Chondrocyte (in vitro differentiated cells): ENCODE results near the gene ERBB3. TPM values are rescaled to one million over a fixed set of nuclear protein-coding genes. Genes with fewer than 3 reads are reported as not detected.

Source experiments
- DNase-seq: peaks from one replicate; pipeline ENCODE4 v3.0.0; 2021; ENCODE audit warnings: mixed read lengths, low spot score
- H3K27ac Mint-ChIP-seq: one replicate; pipeline ENCODE4 v1.8.0; 2021; ENCODE audit warnings: mild to moderate bottlenecking, moderate library complexity, mixed read lengths; ENCODE audit not compliant: unreplicated experiment
- H3K27me3 Mint-ChIP-seq: 2 replicates; pipeline ENCODE4 v1.8.0; 2021; ENCODE audit warnings: low read depth, mixed read lengths
- H3K36me3 Mint-ChIP-seq: 2 replicates; pipeline ENCODE4 v1.8.0; 2021; ENCODE audit warnings: low read depth, mixed read lengths
- H3K4me1 Mint-ChIP-seq: 2 replicates; pipeline ENCODE4 v1.8.0; 2021; ENCODE audit warnings: low read depth, mild to moderate bottlenecking, mixed read lengths
- H3K4me3 Mint-ChIP-seq: one replicate; pipeline ENCODE4 v1.8.0; 2021; ENCODE audit warnings: mild to moderate bottlenecking, moderate library complexity, mixed read lengths; ENCODE audit not compliant: unreplicated experiment
- H3K9me3 Mint-ChIP-seq: 2 replicates; pipeline ENCODE4 v1.8.0; 2021; ENCODE audit warnings: low read depth, mixed read lengths
- total RNA-seq: library from RNA; stranded (reverse); gene quantifications from 3 replicates; pipeline ENCODE4 v1.2.1, GENCODE V29; 2021
- TF ChIP-seq, protein P1 (sequence below): fragments of 200-600 bp; sonication (generic); IDR thresholded peaks from 2 replicates; pipeline ENCODE4 v1.5.0; 2021; ENCODE audit warnings: antibody characterized with exemption, mild to moderate bottlenecking, moderate library complexity

The ERBB3 gene
- total RNA-seq, 1 donor from 2014 or later = 0.52 TPM

GRCh38 chr12:56104815-56105608 is 25.0 kb downstream of the ERBB3 start:
- Mint-ChIP-seq H3K4me3 (peak overlapping the region; percentile 99), H3K9me3 (no peaks in the 10 kb centered on the region), H3K36me3 (peaks cover 7% of the 10 kb centered on the region), H3K27me3 (no peaks in the 10 kb centered on the region), H3K27ac (peak overlapping the region; percentile 94), H3K4me1 (peaks cover 27% of the 10 kb centered on the region)
- TF ChIP-seq, protein P1, sequence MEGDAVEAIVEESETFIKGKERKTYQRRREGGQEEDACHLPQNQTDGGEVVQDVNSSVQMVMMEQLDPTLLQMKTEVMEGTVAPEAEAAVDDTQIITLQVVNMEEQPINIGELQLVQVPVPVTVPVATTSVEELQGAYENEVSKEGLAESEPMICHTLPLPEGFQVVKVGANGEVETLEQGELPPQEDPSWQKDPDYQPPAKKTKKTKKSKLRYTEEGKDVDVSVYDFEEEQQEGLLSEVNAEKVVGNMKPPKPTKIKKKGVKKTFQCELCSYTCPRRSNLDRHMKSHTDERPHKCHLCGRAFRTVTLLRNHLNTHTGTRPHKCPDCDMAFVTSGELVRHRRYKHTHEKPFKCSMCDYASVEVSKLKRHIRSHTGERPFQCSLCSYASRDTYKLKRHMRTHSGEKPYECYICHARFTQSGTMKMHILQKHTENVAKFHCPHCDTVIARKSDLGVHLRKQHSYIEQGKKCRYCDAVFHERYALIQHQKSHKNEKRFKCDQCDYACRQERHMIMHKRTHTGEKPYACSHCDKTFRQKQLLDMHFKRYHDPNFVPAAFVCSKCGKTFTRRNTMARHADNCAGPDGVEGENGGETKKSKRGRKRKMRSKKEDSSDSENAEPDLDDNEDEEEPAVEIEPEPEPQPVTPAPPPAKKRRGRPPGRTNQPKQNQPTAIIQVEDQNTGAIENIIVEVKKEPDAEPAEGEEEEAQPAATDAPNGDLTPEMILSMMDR = peak; percentile 5
- DNase-seq = no peak

DNA sequence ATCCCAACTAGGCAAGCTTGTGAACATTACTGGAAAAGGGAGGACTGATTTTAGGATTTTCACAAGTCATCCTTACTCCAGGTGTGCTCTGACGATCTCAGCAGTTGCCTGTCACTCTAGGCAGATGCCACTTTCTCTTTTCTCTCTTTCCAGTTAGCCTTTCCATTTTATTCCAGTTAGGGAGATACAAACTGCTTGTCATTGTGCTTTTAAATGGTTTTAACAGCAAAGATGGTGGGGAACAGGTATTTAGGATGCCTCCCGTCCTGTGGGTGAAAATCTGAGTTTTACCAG is 25.6 kb downstream of the ERBB3 start:
- TF ChIP-seq, protein P1 = peak; percentile 5
- Mint-ChIP-seq H3K27ac (peak overlapping the region; percentile 94), H3K4me3 (peak overlapping the region; percentile 99), H3K4me1 (peaks cover 27% of the 10 kb centered on the region), H3K27me3 (no peaks in the 10 kb centered on the region), H3K36me3 (peaks cover 11% of the 10 kb centered on the region), H3K9me3 (no peaks in the 10 kb centered on the region)
- no peak for DNase-seq

GRCh38 chr12:56107242-56107641 is 27.3 kb downstream of the ERBB3 start:
- H3K9me3 Mint-ChIP-seq = no peaks in the 10 kb centered on the region
- H3K4me1 Mint-ChIP-seq = peaks cover 27% of the 10 kb centered on the region
- DNase-seq = no peak
- H3K27ac Mint-ChIP-seq = no peak overlapping the region
- H3K27me3 Mint-ChIP-seq = no peaks in the 10 kb centered on the region
- TF ChIP-seq, protein P1 = no peak
- H3K4me3 Mint-ChIP-seq = no peak overlapping the region
- peaks cover 21% of the 10 kb centered on the region for H3K36me3 Mint-ChIP-seq

DNA sequence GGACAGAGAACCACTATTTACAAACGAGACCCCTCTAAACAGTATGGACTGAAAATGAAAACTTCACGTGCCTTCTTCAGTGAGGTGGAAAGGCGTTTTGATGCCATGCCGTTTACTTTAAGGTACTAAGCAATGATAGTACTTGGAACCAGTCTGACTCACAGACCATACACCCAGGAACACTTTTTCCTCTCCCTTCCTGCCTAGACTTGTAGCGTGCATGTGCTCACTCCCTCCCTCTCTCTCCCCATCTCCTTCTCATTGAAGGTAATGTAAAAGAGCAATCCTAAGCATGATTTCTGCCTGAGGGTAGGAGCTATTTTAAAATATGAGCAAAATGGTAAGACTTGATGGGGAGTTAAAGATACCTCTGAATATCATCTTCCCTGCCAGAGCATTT is 30.6 kb downstream of the ERBB3 start:
- H3K4me3 Mint-ChIP-seq = no peak overlapping the region
- no peak for DNase-seq
- no peaks in the 10 kb centered on the region for H3K27me3 Mint-ChIP-seq
- no peaks in the 10 kb centered on the region for H3K9me3 Mint-ChIP-seq
- H3K36me3 Mint-ChIP-seq = peaks cover 32% of the 10 kb centered on the region
- TF ChIP-seq, protein P1 = no peak
- peaks cover 16% of the 10 kb centered on the region for H3K4me1 Mint-ChIP-seq
- no peak overlapping the region for H3K27ac Mint-ChIP-seq

GRCh38 chr12:56114084-56114483 is 34.1 kb downstream of the ERBB3 start:
- no peak for DNase-seq
- Mint-ChIP-seq H3K27me3 (no peaks in the 10 kb centered on the region), H3K36me3 (peaks cover 32% of the 10 kb centered on the region), H3K27ac (no peak overlapping the region), H3K4me3 (no peak overlapping the region), H3K9me3 (no peaks in the 10 kb centered on the region), H3K4me1 (peaks cover 21% of the 10 kb centered on the region)
- TF ChIP-seq, protein P1 = no peak
